GM18951 (cell line): ENCODE data around the gene SLIRP.
"Not testable (repeated sequence)": the region's sequence is repeated elsewhere in the genome, so short reads cannot be mapped to it uniquely, and the experiment has no call there.

Experiments
- POLR2A ChIP-seq: IDR thresholded peaks from 4 replicates; pipeline ENCODE4 v1.6.1; 2011; ENCODE audit warnings: mild to moderate bottlenecking; ENCODE audit not compliant: insufficient read length, insufficient read depth; ENCODE audit errors: extremely low read depth
- in situ Hi-C: fragments of 300-500 bp; cut with MboI; formaldehyde crosslinking; loops from one replicate; pipeline ENCODE4 v1.12.0; 2022; ENCODE audit warnings: low sequenced_read_pairs, mixed read lengths, inconsistent platforms; ENCODE audit not compliant: unreplicated experiment

SLIRP gene

DNA sequence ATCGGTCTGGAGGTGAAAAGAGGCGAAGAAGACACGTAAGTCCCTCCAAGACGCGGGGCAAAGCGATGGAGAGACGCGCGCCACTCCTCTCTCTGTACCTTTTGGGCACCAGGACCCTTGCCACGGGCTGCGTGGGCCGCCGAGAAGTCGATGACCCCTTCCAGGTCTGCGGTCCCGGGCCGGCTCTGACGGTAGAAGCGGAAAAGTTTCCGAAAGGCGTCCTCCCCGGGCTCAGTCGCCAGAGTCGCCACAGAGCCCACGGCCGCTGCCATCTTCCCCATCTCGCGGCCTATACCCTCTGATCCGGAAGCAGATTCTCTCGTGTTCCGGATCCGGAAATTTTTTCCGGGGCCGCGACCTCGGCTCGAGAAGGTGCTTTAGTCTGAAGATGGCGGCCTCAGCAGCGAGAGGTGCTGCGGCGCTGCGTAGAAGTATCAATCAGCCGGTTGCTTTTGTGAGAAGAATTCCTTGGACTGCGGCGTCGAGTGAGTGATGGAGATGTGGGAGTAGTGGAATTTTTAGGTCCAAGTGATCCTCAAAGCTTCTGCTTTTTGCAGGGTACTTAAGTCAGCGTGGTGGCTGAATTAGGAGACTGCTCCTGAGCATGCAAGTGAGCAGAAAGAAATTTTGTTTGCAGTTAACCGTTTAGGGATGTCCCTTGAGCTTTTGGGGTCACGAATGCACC, at the start of gene SLIRP, which contains the start of gene ALKBH1:
Gene SLIRP, plus strand, starts transcription at position 380 of the 685 bp plus-strand sequence. Its CDS starts 9 bp downstream, at position 389.
Gene ALKBH1, minus strand, starts transcription at position 300 of the 685 bp plus-strand sequence. Its CDS starts 19 bp downstream, at position 281.
- TF ChIP-seq POLR2A, result peak; percentile 92
- in situ Hi-C loops, result no loop called here

GRCh38 chr14:77659831-77660230, 48.1 kb upstream of the SLIRP start:
- in situ Hi-C loops, result no loop called here
- TF ChIP-seq POLR2A, result no peak

DNA sequence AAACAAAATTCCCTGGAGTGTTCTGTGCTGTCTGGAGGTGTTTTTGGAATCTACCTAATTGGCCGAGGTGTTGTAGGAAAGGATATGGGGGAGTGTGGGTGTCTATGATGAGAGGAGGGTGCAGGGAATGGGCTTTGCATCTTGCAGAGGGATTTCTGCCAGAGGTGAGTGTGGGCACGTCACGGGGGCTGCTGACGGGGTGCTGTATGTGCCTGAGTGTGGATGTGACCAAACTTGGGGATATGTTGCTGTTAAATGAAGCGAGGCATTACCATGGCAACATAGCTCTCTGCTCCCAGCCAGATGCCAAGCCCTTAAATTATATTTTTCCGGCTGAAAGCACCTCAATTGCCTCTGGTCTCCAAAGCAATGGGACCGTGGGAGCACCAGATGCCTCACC, 47.1 kb upstream of the SLIRP start:
- no peak for TF ChIP-seq POLR2A
- in situ Hi-C loops, result no loop called here

- in situ Hi-C loops, result not testable (repeated sequence)
Measured at GRCh38 chr14:77661562-77661961, 46.3 kb upstream of the SLIRP start.

DNA sequence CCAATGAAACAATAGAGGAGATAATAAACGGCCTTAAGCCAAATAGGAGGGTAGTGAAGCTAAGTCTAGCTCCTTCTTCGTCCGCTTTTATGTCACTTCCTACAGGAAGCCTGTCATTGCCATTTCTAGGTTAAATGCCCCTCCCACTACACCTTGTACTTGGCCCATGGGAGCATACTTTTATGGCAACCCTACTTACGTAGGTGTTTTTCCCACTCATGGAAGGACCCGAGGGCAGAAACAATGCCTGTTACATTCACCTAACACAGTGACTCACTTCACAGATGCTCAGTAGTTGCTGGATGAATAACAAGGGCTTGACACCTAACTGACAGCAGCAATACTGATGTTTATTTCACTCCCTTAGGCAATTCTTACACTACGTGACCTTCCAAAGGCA, 44.6 kb upstream of the SLIRP start:
- in situ Hi-C loops, result no loop called here
- no peak for TF ChIP-seq POLR2A

GRCh38 chr14:77667331-77667730, 40.6 kb upstream of the SLIRP start:
- in situ Hi-C loops, result no loop called here
- no peak for TF ChIP-seq POLR2A

DNA sequence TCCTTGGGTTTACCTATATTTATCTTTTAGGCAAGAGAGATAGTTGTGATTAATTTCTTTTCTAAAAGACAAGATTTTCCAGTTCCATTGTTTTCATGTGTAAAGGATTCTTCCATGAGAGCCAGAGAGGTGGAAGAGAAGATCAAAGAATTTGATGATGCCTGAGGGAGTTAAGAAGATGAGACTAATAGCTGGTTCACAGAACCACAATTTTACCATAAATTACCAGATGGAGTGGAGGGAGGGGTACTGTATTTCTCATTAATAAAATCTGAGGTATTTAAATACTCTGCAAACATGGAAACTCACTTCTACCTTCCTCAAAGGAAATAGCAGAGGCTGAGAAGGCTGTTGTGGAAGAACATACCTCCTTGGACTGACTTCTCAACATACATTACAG, 34.7 kb upstream of the SLIRP start:
- in situ Hi-C loops, result no loop called here
- no peak for TF ChIP-seq POLR2A

GRCh38 chr14:77674931-77675330, 33.0 kb upstream of the SLIRP start:
- in situ Hi-C loops, result no loop called here
- no peak for TF ChIP-seq POLR2A

DNA sequence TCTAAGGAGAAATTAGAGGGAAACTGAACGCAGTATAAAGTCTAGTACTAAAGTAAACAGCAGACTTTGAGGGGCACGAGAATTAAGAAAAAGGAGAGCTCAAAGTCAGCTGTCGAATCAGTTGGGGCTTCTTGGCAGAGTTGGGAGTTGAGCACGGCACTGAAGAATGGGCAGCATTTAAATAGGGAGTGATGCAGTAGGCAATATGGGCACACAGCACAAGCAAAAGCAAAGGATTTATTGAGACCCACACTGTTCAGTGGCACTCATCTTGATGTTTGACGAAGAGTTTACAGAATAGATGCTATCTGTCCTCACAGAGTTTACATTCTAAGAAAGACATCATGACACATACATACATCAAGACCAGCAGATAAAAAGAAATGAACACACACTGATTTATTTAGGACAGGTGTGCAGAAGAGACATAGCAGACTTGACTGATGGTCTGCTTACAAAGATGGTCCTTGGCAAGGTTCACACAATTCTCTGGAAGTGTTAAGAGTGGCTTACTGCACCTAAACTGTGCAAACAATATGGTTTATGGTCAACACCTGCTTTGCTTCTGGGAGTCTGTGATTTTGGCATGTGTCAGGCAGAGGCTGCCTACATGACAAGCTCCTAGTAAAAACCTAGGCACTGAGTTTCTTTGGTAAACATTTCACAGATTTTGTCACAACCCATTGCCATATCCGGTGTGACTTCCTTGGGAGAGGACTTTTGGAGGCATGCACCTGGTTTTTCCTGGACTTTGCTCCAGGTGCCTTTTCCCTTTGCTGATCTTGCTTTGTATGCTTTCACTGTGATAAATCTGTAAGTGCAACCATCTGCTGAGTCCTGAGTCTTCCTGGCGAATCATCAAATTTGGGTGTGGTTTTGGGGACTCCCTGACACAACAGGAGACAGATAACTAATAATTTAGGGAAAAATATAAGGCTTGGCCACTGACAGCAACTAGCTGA, 26.4 kb upstream of the SLIRP start:
- in situ Hi-C loops, result no loop called here
- no peak for TF ChIP-seq POLR2A

GRCh38 chr14:77682158-77682553, 25.7 kb upstream of the SLIRP start:
- in situ Hi-C loops, result no loop called here
- TF ChIP-seq POLR2A, result no peak

GRCh38 chr14:77691259-77691658, 16.6 kb upstream of the SLIRP start:
- in situ Hi-C loops, result no loop called here
- TF ChIP-seq POLR2A, result no peak

DNA sequence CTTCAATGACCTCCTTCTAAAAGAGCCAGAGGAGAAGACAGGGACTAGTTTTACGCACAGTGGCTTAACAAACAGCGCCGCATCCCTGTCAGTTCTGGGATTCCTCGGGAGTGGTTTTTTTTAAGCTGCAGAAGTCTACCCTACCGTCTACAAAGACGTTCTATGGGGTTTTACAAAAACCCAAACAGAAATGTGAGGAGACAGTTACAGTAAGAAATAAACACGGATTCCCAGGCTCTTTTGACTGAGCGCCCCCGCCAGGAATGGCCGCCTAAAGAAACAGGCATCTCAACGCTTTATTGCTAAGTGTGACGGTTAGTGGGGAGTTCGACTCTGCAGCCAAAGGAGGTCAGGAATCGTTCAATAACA, 564 bp upstream of the SLIRP start:
- in situ Hi-C loops, result no loop called here
- no peak for TF ChIP-seq POLR2A

DNA sequence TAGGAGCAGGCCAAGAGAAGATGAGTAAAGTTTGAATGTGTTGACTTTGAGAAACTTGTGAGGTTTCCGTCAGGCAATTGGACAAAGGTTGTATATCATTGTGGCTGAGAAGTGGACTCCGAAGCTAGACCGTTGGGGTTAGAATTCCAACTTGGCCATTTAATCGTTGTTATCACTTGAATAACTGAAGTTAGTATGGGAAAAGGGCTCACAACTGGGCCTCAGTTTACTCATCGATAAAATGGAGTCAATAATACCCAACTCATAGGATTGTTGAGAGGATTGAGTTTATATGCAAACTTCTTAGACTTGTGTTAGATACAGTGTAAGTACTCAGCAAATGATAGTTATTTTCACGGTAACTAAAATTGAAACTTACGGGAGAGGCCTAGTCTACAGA, 846 bp downstream of the SLIRP start:
- in situ Hi-C loops, result no loop called here
- TF ChIP-seq POLR2A, result no peak

- in situ Hi-C loops, result no loop called here
- TF ChIP-seq POLR2A, result no peak
Measured at GRCh38 chr14:77709412-77709811, 1.5 kb downstream of the SLIRP start.
